HG02943 (cell line): ENCODE measurements around the gene PTPRE.

ENCODE experiments used
- ATAC-seq: cut with Tn5 transposase; IDR thresholded peaks from one replicate; pipeline ENCODE4 v1.9.1; 2021; ENCODE audit warnings: mild to moderate bottlenecking, low read depth, moderate library complexity; ENCODE audit not compliant: unreplicated experiment

PTPRE gene

DNA sequence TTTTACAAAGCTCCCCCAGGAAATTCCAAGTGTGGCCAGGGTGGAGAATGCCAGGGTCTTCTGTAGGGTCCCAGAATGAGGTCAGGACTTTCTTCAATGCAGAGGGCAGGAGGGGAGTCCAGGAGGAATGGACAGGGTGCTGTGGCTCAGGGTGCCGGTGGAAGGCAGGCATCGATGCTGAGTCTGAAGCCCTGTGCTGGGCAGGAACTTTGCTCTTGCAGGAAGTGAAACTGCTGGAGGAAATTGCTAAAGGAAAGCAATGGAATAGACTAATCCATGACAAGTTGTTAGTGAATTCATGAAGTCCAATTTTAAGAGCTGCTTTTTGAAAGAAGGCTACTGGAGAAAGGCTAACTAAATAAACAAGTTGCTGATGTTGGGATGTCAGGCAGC, 14.8 kb downstream of the PTPRE start:
- no peak for ATAC-seq

DNA sequence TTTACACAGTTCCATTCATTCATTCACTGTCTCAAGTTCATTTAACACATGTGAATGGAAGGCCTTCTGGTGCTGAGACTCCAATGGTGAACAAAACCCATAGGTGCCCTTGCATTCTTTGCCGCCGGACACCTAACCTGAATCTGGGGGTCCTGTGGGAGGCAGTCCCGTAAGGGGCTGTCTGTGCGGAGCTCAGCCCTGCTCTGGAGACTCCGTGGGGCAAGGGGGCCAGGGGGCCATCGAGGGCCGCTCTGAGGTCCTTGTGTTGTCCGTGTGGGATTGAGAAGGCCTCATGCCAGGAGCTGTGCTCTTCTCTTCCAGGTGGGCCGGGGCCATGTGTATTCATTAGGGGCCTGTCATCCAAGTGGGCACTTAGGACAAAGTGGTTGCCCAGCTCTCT, 15.3 kb downstream of the PTPRE start:
- ATAC-seq, result no peak

DNA sequence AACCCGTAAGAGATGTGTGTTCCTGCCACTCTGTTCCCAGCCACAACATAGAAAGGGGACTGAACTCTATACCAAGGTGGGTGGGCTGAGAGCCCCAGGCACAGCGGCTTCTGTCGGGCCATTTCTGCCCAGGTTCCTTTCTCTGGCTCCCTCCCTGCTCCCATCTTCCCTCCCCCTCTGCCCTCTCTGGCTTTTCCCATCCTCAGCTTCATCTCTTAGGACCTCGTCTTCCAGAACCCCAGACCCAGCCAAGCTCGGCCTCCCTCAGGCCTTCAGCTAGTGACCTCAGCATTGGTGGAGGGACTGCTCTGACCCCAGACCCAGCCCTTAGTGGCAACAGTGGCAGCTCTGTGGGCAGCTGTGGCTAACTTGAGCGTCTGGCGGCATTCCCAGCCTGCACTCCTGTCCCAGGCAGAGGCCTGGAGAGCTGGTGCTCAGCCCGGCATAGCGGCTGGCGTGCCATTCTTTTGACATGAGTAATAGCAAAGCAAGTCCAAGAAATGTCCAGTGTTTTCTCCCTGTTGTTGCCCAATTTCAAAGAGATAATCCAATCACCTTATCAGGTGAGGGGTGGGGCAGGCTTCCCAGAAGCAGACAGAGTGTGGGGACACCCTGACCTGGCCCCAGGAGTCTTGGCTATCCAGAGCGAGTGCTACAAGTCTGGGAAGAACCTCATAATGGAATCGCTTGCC, 15.9 kb downstream of the PTPRE start:
- no peak for ATAC-seq

DNA sequence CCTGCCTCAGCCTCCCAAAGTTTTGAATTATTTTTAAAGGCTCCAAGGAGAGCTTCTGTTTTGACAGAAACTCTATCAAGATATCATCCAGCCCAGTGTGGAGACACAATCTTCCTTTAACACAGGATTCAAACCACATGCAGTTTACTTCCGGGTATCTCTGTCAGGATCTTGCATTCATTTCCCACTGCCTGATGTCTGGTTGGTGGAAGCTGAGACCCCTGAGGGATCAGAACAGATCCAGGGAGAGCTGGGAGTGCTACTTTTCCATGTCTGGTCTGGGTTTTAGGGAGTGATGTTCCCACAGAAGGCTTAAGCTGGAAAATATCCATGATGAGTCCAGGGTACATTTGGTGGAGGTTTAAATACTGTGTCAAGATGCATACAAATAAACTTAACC, 16.7 kb downstream of the PTPRE start:
- no peak for ATAC-seq

DNA sequence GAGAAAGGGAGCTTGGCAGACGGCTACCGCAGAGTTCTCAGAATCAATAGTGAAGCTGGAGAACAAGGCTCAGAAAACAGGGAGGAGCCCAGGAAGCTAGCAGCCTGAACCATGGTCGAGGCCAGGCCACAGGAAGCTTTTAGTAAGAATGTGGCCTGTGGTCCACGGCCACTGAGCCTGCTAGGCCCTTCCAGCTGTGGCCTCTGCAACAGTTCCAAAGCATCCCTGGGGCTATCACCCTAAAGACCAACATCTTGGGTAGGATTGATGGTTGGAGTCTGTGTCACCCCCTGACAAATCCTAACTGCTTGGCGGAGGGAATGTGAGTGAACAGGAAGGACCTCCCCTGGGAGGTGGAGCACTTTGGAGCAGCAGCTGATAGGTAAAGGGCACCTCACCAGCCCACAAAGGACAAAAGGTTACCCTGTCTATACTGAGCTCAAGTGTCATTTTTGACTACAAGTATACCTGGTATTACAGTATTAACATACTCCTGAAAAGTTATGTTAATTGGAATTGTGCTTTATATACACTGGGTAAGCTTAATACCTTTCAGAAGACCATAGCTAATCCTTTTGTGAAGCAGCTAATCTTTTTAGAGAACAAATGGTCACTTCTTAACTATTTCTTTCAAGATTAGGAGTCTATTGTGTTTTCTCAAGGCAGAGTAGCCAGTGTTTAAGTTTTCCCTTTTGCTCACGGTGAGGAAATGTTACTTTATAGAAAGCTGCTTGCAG, 18.7 kb downstream of the PTPRE start:
- no peak for ATAC-seq

DNA sequence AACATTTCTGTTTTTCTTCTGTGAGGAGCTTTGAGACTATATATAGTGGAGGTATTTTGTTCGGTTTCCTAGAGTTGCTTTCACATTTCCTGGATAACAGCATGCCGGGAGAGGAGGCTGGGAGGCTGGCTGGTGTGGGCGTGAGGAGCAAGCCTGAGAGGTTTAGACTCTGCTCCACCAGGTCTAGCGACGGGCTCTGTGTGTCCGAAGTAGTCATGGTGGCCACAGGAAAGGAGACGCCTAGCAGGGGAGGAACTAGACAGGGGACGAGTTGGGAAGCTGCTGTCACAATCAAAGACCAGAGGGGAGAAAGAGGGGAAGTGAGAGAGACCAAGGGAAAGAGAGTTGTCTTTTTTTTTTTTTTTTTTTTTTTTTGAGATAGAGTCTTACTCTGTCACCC, 19.6 kb downstream of the PTPRE start:
- ATAC-seq, result no peak

DNA sequence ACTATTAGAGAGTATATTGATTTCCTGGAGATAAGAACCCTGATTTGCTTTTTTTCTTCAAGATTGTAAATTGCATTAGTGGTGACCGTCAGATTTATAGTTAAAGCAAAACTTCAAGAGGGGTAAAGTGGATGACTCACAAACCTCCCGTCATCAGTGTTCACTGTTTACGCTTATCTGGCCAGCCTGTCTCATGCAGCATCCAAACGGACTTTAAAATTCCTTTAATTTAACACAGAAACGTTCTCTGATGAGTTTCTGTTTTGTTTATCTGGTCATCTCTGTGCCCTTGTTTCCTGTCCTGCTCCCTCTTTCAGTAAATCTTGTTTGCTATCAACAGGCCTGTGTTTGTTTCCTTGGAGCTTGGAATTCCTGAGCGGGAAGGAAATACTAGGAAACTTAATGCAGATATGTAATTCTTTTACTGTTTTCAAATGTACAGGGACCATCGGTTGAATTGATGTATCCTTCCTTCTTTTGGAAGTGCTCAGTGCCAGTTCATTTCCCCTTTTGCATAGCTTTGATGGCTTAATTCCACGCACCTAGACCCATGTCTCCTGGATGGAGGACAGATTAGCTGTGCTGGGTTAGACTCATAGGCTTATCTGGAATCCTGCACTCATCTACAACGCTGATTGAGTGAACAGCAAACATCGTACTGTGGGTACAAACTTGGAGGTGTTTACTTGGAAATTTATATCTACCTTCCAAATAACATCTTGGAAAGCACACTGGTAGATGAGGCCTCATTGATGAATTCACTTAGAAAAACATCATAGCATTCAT, 21.3 kb downstream of the PTPRE start:
- no peak for ATAC-seq

DNA sequence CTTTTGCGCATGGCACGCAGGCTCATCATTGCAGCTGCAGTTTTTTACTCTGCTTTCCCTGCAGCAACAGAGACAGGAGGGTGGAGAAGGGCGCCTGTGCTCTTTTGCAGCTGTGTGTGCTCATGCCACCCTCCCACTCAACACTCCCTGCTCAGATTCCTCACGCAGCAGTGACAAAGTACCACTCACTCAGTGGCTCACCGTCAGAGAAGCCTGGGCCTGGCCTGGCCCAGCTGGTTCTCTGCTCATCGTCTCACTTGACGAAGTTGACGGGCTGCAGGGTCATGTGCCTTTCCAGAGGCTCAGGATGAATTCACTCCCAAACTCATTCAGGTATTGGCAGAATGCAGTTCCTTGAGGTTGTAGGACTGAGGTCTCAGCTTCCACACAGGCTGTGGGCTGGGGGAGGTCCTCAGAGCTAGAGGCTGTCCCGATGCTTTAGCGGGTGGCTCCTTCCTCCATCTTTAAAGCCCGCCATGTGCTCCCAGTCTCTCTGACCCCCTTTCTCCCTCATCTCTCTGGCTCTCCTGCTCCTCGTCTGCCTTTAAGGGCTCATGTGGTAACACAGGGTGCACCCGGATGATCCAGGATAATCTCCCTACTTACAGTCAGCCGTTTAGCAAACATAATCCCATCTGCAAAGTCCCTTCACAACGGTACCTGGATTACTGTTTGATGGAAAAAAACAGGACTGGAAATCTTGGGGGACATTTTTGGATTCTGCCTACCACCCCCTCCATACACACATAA, 25.8 kb downstream of the PTPRE start:
- ATAC-seq, result no peak

DNA sequence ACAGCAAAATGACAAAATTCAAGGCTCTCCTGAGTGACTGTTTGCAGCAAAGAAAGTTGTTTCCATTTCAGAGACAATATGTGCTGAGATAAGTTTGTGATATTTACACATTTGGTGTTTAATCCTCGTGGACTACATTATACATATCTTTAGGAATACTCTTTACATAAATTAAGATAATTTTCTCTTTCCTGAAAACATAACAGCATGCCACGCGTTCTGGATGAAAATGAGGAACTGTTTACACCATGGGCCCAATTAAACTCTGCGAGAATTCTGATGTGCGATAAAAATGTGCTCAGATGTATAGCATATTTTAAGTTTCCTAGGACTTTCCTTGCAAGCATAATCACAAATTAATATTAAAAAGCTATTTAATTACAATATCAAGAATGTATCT, 26.4 kb downstream of the PTPRE start:
- ATAC-seq, result no peak

DNA sequence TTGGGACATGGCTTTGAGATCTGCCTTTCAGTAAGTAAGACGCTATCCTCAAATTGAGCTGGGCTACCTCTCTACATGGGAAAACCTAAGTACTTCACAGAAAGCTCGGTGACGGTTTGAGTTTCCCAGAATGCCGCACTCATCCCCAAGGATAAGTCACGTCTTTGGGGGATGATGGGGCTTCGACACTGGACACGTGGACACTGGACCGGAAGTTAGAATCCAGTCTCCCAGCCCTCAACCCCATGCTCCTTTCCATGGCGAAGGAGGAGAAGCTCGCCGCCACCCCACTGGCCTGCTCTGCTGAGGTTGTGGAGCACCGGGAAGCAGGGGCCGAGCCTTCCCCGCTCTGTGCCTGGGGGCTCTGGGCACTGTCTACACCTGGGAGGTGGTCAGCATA, 27.5 kb downstream of the PTPRE start:
- ATAC-seq, result no peak

DNA sequence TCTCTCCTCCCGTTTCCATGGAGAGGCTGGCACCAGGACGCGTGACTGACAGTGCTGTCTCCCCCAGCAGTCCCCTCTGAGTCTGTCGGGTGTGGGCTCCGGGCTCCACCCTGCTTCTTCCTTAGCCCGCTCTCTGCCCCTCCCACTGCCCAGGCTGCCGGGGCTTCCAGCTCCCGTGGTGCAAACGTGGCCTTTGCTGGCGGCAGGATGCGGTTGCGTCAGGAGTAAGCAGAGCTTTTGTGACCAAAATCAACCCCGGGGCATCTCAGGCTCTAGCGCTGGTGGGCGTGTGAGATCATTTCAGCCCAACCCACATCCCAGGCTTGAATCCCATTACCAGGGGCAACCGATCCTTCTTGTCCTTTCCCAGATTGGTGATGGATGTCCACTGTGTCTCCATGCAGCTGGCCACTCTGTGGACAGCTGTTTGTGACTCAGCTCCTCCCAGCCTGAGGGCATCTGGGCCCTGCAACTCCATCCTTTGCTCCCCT, 28.2 kb downstream of the PTPRE start:
- ATAC-seq, result no peak

DNA sequence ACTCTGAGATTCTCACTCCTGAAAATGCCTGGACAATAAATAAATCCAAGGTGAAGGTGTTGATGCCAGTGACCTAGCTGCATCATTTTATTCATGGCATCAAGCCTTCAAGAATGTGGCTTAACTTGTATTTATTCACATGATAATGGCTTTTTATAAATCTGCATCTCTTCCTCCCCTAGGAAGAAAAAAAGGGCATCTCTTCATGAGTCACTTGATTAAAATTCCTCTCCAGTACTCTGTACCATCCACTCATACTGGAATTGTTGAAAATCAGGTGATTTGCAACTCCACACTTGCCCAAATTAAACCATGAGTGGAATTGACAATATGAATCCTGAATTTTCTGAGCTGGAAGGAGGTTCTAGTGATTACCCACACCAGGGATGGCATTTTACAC, 30.2 kb downstream of the PTPRE start:
- ATAC-seq, result no peak

DNA sequence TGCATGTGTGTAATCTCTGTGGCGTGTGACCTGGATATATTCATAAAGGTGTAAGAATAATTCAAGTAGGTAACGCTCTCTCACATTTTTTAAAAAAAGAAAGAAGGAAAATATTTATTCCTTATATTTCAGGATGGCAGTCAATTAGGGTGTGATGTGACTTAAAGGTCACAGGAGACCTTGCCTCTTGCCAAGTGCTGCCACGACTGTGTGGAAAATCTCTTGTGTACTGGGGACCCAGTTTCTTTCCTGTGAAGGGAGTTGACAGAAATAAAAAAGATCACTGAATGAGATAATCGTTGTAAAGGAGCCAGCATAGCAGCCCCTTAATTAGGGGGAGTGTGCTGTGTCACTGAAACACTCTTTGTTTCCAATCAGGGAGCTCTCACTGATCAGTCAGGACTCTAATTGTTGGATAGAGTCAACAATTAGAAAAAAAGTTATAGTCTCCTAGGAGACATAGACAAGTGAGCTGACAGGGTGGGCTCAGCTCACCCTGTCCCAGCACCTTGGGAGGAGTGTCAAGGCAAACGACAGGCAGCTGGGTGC, 31.1 kb downstream of the PTPRE start:
- ATAC-seq, result no peak

DNA sequence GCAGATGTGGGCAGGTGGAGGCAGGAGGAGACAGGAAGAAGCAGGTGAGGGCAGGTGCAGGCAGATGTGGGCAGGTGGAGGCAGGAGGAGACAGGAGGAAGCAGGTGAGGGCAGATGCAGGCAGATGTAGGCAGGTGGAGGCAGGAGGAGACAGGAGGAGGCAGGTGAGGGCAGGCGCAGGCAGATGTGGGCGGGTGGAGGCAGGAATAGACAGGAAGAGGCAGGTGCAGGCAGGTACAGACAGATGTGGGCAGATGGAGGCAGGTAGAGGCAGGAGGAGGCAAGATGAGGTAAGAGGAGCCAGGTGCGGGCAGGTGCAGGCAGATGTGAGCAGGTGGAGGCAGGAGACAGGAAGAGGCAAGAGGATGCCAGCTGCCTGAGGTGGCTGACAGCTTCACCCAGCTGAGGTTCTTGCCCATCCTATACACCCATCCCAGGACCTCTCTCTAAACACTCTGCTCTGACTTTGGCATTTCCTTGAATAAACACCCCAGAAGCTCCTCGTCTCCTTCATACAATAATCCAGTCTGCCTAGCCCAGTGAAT, 33.0 kb downstream of the PTPRE start:
- ATAC-seq, result no peak

DNA sequence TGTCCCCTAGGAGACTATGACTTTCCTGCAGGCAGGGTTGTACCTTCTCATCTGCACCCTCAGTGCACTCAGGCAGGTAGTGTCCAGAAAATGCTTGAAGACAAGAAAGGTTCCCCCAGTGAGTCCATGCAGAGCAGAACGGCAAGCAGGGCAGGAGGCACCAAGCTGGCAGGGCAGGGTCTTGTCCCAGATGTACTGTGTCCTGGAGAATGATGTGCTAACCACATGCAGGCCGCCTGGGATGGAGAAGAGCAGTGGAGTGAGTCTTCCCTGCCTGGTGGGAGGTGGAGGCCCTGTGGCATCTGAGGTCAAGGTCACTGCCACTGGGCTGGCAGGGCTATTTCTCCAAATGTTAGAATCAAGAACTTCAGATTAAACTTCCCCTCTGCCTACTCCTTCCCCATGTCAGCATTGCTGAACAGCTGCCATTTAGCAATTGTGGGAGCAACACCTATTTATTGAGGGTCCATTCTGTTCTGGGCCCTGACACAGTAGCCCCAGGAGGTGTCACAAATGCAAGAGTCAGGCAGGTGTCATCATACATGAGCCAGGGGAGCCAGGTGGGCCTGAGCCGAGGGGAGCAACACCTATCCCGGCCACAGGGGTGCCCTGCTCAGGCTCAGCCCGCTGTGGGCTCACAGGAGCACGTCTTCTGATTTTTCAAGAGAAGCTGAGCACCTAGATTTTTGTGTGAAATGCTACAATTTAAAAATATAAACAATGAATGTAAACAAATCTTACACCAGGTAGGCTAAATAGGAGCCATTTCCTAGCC, 34.1 kb downstream of the PTPRE start:
- ATAC-seq, result no peak

DNA sequence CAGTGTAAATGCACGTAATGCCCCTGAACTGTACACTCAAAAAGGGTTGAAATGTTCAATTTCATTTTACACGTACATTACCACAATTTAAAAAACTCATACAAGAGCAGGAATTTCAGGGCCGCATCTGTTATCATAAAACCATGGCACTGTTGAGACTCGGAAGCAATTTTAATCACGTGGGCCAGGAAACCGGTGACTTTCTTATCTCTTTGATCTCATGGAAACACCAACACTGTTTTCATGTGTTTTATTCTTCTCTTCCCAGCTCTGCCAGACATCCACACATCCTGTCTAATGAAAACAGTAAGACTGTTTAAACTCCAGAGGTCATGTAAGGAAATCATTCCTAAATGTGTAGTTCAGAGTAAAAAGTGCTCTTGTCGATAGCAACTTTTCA, 35.9 kb downstream of the PTPRE start:
- no peak for ATAC-seq

DNA sequence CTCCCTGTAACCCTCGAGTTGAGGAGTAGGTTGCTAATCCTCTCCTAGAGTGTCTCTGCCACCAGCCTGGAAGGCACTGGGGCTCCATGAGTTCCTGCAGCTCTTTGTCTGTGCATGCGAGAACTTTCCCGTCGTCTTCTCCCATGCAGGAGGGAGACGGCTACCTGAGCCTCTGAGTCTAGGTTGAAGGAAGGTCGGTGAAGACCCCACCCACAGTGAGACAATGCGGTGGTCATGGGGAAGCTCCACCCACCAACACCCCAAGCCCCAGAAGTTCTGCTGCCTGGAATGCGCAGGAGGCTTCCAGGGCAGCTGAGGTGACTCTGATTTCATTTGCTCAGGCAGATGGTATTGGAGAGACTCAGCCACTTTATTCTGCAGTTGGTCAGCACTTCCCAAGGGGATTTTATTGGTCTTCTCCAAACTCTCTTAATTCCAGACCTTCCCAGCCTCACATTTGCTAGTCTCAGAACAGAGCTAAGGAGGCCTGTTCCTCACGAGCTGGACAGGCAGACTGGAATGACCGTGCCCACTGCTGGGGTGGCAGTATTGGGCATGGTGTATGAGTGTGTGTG, 36.5 kb downstream of the PTPRE start:
- no peak for ATAC-seq

DNA sequence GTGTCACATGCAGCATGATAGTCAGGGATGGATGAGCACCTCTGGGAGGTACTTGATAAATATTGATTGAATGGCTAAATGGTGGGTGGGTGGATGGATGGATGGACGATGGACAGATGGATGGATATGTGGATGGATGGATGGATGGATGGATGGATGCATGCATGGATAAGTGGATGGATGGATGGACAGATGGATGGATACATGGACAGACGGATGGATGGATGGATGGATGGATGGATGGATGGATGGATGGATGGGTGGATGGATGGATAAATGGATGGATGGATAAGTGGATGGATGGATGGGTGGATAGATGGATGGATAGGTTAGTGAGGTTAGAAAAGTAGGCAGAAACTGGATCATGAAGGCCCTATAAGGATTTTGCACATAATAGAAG, 37.4 kb downstream of the PTPRE start:
- no peak for ATAC-seq

DNA sequence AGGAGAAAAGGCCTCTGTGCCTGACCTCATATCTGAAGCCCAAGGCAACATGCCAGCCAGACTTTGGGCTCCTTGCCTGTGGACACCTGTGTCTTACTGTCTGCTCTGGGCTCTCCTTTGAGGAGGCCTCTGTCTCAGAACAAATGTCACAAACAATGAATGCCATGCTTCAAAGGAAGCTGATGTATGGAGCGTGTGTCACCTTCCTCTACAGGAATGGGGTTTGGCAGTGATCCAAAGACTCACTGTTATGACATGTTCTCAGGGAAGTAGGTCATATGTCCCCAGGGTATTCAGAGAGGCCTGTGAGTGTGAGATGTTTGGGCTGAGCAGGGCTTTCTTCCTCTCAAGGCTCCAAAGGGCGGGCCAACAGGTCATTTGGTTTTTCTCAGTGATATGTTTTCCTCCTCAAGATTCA, 38.4 kb downstream of the PTPRE start:
- no peak for ATAC-seq
